HG03378 (cell line): ENCODE data around the gene ALDOC.

Experiments used
- ATAC-seq: cut with Tn5 transposase; IDR thresholded peaks from one replicate; pipeline ENCODE4 v1.9.1; 2021; ENCODE audit warnings: mild to moderate bottlenecking, moderate library complexity; ENCODE audit not compliant: unreplicated experiment

ALDOC gene

DNA sequence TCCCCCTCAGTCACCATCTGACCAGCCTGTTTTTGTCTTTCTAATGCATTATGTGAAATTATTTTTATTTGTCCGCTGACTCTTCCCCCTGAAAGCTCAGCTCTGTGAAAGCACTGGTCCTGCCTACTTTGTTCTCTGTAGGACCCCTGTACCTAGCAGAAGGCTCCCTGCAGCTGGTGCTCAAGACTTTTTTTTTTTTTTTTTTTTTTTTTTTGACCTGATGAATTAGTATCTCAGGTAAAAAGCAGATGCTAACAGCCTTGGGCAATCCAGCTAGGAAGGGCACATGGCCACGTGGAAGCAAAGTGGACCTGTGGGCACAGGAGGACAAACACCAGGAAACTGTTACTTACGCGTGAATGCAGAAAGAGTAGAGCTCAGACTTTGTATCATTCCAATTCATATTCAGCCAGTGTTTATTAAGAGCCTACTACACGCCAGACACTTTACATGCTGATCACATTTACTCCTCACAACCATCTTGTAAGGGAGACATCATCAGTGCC, 23.6 kb downstream of the ALDOC start:
- no peak for ATAC-seq

DNA sequence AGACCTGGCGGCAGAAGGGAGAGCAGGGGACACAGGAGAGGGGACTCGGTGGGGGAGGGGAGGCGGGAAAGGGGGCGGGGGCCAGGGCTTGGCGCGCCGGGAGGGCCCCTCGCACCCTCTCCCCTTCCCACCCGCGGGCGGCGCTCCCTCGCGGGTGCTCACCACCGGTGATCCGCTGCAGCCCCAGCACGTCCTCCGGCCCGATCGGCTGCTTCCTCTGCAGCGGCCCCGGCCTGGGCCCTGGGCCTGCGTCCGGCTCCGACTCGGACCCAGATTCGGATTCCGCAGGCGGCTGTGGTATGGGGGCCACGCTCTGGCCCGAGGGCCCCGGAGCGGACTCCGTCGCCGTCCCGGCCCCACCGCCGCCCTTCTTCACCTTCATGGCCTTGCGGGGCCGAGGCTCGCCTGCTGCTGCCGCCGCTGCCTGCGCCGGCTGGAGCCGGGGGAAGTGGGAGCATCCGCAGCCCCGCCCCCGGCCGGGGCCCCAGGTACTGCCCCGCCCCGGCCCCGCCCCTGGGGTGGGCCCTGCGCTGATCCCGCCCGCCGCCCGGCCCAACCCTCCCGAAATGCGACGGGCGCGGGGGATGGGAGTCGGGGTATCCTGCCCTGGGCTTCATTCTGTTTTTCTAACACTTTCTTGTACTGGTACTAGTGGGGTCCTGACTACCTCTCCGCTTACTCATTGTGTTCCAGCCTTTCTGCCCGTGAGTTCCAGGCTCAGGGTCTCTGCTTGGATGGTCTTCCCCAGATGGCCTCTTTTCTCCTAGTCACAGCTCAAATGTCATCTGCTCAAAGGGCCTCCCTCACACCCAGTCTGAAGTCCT, 24.3 kb downstream of the ALDOC start, which contains the start of gene UNC119:
Gene UNC119 (minus strand): TSS at position 449 of the 824 bp plus-strand sequence. CDS start 67 bp downstream, at position 382.
- no peak for ATAC-seq

DNA sequence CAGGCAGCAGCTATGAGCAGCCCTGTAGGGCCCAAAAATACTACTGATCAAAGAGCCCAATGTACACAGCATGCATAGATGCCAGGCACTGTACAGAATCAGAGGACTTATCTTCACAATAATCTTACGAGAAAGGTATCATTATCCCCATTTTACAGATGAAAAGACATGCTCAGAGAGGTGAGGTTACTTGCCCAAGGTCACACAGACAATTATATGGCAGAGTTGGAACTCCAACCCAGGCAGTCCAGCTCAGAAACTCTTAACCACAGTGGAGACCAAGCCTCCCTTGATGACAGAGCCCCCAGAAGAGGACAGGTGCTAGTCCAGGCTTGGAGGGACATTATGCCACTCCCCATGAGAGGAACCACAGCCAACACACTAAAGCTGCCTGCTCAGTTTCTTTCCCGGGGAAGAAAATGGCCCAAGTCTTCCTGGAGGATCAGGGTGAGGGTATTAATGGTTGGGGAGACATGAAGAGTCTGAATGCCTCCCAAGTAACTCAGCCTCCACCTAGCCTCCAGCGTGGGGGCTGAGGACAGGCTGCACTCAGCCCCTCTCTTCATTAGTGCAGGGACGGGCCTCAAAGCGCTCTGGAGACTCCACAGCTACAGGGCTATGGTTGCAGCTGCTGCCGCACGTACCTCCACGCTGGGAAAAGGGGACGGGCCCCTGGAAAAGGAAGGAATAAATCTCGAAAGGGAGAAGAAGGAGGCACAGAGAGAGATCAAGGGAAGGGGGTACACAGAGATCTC, 25.1 kb downstream of the ALDOC start:
- ATAC-seq, result no peak

DNA sequence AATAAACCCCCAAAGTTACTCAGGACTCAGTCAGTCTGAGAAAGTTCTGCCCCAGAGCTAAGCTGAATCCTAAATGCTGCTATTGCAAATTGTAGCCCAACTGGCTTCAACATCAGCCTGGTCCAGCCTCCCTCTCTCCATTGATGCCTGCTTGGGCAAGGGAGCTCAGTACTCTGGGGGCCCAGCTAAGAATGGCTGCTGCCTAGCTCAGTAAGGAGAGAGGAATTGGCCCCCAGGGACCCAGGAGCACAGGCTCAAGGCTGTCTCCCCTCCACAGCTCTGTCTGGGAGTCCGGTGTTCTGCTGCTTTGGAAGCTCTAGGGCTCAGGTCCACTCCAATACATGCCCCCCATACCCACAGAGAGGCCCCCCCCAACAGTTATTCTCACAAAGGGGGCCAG, 25.8 kb downstream of the ALDOC start:
- ATAC-seq, result no peak

DNA sequence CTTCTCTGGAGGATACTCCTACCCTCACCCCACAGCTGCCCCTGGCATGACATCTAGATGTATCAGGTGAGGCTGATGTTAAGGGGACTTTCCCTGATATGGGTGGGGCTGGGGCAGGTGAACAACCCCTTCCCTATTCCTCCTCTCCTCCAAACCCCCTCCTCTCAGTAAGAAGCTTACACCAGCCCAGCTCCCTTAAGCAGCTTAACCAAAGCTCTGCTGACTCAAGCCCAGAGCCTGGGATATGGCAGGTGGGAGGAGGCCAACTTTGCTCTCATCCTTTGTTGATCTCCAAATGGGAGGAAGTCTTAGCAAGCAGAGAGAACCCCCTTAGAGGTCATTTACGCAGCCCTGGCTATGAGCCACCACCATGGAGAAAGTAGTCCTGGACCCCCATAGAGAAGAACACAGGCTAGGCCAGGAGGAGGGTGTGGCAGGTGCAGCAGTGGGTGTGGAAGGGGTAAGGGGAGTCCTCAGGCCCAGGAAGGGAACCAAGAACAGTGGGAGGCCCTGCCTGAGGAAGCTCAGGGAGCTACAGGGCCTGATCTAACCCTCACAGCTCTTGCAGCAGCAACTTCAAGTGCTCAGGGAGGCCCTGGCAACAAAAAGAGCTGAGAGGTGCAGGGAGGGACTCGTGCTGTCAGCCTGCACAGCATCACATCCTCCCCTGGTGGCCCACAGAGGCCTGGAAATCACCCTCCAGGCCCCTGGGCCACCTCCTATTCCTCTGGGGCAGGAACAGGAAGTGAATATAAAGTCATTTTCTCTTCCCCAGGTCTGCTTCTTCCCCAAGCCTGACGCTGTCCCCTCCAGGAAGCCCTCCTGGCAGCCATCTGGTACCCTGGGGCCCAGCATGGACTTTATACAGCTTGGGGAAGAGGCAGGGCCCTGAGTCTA, 27.2 kb downstream of the ALDOC start:
- ATAC-seq, result no peak

DNA sequence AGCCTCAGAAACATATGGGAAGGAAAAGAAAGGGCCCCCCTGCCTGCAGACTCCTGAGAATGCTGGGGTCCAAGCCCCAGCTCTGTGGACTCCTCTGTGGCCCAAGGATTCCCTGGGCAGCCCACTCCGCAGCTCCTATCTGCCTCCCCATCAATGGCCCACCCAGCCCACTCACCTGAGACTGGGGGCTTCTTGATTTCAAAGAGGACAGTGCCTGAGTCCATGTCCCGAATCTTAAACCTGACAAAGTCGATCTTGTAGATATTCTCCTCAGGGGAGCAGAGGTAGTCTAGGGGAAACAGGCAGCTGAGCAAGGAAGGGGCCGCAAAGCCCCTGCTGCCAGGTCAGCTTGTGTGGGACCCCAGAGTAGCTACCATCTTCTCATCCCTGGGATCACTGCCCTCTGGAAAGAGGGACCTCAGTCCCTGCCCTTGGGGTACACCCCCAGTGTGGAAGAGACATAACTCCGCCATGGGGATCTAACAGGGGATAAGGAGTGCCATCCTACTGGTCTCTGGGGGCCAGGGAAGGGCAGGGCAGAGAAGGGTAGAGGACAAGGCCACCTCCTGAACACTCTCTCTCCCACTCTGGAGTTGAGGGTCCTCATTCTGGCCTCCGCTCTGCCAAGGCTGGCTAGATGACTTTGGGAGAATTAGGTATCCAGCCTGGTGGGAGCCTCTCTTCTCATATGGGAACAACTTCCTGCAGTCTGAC, 28.1 kb downstream of the ALDOC start:
- no peak for ATAC-seq

DNA sequence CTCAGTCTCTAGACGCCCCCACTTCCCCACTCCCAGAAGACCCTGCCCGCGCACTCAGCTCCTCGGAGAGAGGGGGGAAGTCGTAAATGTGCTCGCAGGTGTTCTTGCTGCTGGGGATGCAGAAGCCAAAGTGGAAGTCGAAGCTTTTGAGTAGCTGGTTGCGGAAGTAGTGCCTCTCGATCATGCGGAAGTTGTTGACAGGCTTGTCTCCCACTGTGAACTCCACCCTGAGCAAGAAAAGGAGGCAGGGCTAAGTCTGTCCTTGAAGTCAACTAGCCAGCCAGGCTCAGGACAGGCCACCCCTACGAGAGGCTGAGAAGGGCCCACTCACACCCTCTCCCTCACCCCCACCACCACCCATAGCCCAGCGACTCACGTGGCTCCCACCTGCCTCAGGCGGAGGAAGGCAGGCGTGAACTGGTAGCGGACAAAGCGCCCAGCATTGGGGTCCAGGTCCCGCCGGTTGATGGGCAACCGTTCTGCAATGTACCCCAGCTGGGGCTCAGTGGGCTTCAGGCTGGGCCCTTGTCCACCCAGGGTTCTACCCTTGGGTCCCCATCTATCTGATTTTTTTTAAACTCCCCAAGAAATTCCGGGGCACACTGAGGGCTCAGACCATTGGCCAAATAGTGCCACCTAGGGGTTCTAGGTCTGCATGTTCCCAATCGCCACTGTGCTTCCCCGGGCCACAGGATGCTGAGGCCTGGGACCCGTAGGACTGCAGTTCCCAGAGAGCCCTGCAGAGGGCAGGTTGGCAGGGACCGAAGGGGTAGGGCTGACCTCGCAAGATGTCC, 28.9 kb downstream of the ALDOC start:
- ATAC-seq, result no peak

DNA sequence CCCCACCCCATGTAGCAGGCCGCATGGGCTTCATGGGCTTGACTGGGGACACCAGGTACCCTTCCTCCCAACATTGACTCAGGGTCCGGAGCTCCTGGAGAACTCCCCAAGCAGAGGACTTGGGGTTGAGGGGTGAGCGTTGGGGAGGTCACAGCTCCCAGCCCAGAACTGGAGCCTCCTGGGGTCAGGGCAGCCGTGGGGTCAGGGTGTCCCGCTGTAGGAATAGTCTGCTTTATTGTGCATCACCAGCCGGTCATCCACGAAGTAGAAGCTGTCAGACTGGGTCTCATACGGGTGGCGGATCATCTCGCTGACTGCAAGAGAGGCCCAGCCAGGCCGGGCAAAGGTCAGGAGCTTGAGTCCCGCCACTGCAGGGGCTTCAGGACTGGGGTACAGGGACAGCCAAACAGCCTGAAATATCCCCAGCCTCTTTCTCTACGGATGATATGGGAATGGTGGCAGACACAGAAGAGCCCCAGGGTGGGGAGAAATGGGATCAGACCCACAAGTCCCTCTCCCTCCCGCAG, 29.5 kb downstream of the ALDOC start:
- no peak for ATAC-seq

DNA sequence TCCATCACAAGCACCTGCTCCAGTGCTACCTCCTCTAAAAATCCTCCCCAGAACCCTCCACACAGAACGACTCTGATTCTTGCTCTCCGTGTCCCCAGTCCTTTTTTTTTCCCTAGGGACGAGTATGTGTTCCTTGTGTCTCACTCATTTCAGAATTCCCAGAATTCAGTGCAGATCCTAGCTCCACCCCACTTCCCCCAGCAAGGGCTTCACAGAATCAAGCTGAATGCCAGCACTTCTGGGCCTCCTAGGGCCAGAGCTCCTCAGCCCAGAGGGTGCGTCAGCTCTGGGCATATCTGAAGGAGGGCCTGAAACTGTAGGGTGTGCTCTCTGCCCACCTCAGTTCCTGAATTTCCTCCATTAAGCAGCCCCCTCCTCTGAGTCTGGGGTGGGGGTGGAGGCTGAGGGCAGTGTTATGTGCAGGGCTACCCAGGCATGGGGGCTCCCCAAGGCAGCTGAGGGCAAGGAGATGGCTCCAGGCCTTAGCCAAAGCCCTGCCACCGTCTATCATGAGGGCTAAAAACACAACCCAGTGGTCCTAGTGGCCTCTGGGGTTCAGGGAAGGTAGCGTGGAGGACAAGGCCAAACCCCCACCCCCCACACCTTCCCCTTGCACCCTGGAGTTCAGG, 30.8 kb downstream of the ALDOC start:
- no peak for ATAC-seq

DNA sequence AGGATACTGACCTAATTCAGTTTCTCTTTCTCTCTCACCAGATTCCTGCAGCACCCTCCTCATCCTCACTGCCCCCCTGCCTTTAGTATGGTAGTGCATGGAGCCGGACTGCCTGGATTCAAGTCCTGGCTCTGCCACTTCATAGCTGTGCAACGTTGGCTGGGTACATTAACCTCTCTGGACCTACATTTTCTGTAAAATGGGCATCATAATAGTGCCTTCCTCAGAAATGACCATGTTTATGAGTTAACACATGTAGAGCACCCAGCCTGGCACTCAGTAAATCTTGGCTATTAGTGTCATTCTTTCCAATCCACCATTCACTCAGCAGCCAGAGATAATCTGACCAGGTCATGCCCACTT, 31.6 kb downstream of the ALDOC start:
- no peak for ATAC-seq

DNA sequence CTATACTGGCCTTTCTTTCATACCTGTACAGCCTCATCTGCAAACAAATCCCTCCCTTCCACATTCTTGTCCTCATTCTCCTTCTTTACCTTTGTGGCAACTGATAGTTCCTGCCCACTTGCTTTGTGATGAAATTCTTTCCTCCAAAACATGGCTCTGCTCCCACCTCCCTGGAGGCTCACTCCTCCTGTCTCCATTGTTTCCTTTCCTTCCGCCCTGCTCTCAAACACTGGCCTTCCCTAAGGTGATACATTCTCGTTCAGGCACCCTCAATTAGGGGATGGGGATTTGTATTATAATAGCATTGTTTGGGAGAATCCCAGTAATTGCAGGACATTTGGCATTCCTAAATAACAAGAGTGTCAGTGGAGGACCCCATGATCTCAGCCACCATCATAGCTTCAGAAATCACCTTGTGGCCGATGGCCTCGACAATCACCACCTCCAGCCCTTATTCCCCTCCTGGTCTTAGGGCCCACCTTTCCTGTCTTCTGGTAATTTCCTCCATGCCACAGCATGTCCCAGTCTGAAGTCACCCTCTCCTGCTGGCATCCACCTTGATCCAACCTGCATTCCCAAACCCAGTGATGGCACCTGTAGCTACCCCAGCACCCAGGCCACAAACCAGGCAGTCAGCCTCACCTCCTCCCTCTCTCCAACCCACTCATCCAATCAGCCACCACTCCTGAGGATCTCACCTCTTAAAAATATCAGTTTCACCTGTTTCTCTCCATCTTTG, 32.1 kb downstream of the ALDOC start:
- no peak for ATAC-seq

DNA sequence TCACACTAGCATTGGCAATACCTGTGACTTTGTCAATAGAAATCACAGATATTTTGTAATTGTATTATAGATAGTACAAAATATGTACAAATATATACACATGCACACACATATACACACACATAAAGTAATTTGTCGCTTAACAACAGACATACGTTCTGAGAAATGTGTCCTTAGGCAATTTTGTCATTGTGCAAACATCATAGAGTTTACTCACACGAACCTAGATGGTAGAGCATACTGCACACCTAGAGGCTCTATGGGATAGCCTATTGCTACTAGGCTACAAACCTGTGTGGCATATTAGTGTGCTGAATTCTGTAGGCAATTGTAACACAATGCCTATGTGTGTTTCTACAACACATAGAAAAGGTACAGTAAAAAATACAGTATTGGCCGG, 35.3 kb downstream of the ALDOC start:
- no peak for ATAC-seq

DNA sequence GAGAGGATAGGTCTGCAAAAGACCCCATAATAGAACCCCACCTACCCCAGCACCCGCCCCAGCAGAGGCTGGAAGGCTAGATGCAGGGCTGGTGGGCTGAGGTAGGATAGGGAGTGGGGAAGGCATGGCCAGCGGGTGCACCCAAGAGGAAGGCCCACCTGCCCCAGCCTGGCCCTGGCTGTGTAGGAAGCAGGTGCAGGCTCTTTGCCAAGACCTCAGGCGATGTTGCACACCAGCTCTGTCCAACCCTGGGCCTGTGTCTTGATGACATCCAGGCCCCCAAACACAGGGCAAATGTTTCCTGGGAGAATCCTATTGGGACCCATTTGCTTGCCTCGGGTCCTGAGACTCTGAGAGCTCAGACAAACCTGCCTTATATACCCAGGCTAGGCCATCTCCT, 36.5 kb downstream of the ALDOC start:
- no peak for ATAC-seq

DNA sequence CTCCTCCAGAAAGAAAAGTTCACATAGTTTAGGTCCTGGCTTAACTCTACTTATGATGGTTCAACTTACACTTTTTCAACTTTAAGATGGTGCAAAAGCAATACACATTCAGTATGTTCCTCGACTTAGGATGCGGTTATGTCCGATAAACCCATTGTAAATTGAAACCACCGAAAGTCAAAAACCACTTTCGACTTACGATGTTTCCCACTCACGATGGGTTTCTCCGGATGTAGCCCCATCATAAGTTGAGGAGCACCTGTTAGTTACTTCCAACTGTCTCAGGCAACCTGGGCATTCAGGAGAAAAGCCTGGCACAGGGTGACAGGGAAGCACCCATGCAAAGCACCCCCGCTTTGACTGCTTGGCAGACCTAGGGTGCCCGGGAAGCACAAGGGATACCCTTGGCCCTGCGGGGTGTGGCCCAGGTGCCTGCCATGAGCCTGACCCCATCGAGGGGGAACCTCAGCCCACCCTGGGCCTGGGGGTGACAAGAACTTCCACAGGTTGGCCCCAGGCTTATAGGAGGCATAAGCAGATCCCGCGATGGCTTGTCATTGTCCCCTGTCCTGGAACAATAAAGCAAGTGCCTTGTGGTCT, 38.3 kb downstream of the ALDOC start:
- ATAC-seq, result no peak

DNA sequence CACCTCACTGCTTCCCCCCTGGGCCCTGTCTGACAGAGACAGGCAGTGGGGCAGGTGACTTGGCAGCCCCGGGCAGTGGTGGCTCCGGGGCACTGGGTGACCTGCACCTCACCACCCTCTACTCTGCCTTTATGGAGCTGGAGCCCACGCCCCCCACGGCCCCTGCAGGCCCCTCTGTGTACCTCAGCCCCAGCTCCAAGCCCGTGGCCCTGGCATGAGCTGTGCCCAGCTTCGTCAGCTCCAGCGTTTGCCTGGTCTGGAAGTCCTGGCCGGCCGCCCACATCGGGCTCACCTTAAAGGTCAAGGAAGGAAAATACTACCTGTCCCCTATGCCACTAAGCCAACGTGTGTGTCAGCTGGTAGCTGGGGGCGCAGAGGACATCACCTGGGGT, 39.5 kb downstream of the ALDOC start:
- ATAC-seq, result no peak

DNA sequence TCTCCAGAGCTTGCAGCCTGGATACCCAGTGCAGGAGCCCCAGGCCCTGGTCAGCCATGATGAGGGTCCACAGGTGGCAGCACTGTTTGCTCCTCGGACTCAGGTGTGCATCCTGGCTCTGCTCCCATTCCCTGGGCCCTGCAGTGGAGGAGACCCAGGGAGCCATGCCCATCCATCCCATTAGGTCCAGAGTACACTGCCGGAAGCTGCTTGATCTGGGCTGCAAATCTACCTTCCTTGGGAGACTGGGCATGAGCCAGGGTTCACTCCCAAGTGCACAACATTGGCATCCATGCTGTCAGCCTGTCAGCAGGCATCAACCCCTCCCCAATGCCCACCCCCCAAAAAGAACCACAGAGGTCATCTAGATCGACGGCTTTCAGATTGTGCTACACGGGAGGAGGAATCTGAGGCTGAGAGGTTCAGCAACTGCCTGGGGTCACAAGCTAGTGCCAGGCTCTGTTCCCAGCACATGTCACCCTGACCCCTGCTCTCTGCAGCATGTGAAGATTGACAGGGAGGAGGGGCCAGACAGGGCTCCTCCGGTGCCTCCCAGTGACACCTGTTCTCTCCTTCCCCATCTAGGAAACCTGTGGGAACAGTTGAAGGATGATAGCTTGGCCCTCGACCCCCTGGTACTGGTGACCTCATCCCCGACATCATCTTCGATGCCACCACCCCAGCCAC, 40.0 kb downstream of the ALDOC start:
- no peak for ATAC-seq

DNA sequence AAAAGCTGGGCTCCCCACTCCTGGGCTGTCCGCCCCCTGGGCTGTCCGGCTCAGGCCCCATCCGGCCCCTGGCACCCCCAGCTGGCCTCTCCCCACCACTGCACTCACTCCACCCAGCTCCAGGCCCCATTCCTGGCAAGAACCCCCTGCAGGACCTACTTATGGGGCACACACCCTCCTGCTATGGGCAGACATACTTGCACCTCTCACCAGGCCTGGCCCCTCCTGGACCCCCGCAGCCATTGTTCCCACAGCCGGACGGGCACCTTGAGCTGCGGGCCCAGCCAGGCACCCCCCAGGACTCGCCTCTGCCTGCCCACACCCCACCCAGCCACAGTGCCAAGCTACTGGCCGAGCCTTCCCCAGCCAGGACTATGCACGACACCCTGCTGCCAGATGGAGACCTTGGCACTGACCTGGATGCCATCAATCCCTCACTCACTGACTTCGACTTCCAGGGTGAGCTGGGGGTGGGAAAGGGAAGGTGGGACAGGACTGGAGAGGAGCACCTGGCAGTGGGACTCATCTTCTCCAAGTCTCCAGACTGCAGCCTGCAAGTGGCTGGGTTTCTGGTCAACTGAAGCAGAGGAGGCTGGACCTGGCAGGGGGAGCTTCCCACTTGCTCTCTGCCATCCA, 41.8 kb downstream of the ALDOC start:
- no peak for ATAC-seq
